HG03521 (cell line): ENCODE measurements around the gene PBXIP1.
"Not testable (repeated sequence)": the region's sequence is repeated elsewhere in the genome, so short reads cannot be mapped to it uniquely, and the experiment has no call there.

Experiments
- ATAC-seq: cut with Tn5 transposase; IDR thresholded peaks from one replicate; pipeline ENCODE4 v1.9.1; 2021; ENCODE audit warnings: mild to moderate bottlenecking, moderate library complexity; ENCODE audit not compliant: unreplicated experiment

Gene PBXIP1

GRCh38 chr1:154955718-154956543 lies at the start of gene PBXIP1:
PBXIP1 (minus strand) TSS chr1:154956099; CDS start chr1:154953721, 2,378 bp downstream.
- ATAC-seq = peak; percentile 48

- ATAC-seq = no peak
Observed at GRCh38 chr1:155005076-155006011, 49.4 kb upstream of the PBXIP1 start.

GRCh38 chr1:155004352-155005075 lies 48.6 kb upstream of the PBXIP1 start:
- no peak for ATAC-seq

GRCh38 chr1:155003766-155004351 lies 48.0 kb upstream of the PBXIP1 start:
- ATAC-seq = no peak

- ATAC-seq = no peak
Observed at GRCh38 chr1:155003227-155003765, 47.4 kb upstream of the PBXIP1 start.

- ATAC-seq = peak; percentile 4
Observed at GRCh38 chr1:155002464-155003226, 46.7 kb upstream of the PBXIP1 start, which contains the start of gene ZBTB7B. ZBTB7B (plus strand) TSS chr1:155002802; CDS start chr1:155014661, 11,859 bp downstream.

- ATAC-seq = peak; percentile 56
Observed at GRCh38 chr1:155001675-155002463, 46.0 kb upstream of the PBXIP1 start.

- no peak for ATAC-seq
Observed at GRCh38 chr1:155001425-155001674, 45.5 kb upstream of the PBXIP1 start.

GRCh38 chr1:155000726-155001424 lies 45.0 kb upstream of the PBXIP1 start:
- ATAC-seq = peak; percentile 29

GRCh38 chr1:155000411-155000725 lies 44.5 kb upstream of the PBXIP1 start:
- no peak for ATAC-seq

- ATAC-seq = no peak
Observed at GRCh38 chr1:154999571-155000410, 43.9 kb upstream of the PBXIP1 start.

GRCh38 chr1:154998818-154999570 lies 43.1 kb upstream of the PBXIP1 start:
- ATAC-seq = no peak

GRCh38 chr1:154998201-154998780 lies 42.4 kb upstream of the PBXIP1 start:
- no peak for ATAC-seq

- ATAC-seq = no peak
Observed at GRCh38 chr1:154996966-154997701, 41.2 kb upstream of the PBXIP1 start.

GRCh38 chr1:154995301-154995983 lies 39.5 kb upstream of the PBXIP1 start:
- not testable (repeated sequence) for ATAC-seq
